ENCODE measurements around the gene PRG3. TPM values are rescaled to one million over a fixed set of nuclear protein-coding genes. Genes with fewer than 3 reads are reported as not detected.

The PRG3 gene
- total and polyA plus RNA-seq, 9 of the 15 experiments (the other 6 are each of a cell fraction or from before 2014, with no cell fraction given) = 0.18 to 0.55 (median 0.38) TPM; not detected in 6

DNA sequence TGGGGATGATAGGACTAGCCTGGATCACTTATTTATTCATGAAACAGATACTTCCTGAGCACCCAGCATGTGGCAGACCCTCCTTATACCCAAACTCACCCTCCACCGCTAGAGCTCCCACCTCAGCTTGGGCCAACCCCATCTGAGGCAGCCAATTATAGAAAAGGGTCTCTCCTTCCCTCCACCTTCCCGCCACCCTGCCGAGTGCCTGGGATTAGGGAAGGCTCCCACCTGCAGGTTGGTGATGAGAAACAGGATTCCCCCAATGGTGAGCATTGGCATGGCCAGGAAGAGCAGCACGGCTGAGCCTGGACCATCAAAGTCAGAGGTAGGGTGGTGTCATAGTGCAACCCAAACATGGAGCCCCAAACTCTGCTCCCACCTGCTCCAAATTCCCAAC, 40.1 kb upstream of the PRG3 start:
- POLR2A ChIA-PET = interaction anchor here (0.6 to 1.4 kb wide), 5 partner anchors 50 to 1323 kb away, joined by 3 to 4 read pairs (median 3); partner anchors contain the start of gene SLC43A1
- in situ Hi-C loops (cut with MboI) = no loop called here
- FAIRE-seq (no peak), DNase-seq (ENCODE audit: extremely low read depth in 1 of 4, low spot score in 3 of 4) (no peak), ATAC-seq (no peak)
- CTCF ChIA-PET (ENCODE audit: low intra/inter-chr PET ratio) = no interaction called here
- TF ChIP-seq DMBX1 (CRISPR knock-in tag; IDR thresholded peaks at IDR 0.05; ENCODE audit: borderline replicate concordance) = no peak
- TF ChIP-seq NEUROD1 (IDR thresholded peaks at IDR 0.05; ENCODE audit: borderline replicate concordance, low read depth, low read length, partially characterized antibody) = no peak
- no peak for TF ChIP-seq U2AF1 (optimal IDR thresholded peaks at IDR 0.05; ENCODE audit: low read depth, low read length)
- TF ChIP-seq, protein P1, sequence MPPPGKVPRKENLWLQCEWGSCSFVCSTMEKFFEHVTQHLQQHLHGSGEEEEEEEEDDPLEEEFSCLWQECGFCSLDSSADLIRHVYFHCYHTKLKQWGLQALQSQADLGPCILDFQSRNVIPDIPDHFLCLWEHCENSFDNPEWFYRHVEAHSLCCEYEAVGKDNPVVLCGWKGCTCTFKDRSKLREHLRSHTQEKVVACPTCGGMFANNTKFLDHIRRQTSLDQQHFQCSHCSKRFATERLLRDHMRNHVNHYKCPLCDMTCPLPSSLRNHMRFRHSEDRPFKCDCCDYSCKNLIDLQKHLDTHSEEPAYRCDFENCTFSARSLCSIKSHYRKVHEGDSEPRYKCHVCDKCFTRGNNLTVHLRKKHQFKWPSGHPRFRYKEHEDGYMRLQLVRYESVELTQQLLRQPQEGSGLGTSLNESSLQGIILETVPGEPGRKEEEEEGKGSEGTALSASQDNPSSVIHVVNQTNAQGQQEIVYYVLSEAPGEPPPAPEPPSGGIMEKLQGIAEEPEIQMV (tag; conservative IDR thresholded peaks at IDR 0.05; ENCODE audit: low read depth) = no peak
- no peak for TF ChIP-seq HDAC6 (IDR thresholded peaks at IDR 0.05; ENCODE audit: low read depth, low read length)
- TF ChIP-seq POLR2A (conservative IDR thresholded peaks at IDR 0.05) = peak; percentile 31; the same call in 1 of the 2 replicates
- TF ChIP-seq ETV5 (CRISPR knock-in tag; IDR thresholded peaks at IDR 0.05; ENCODE audit: low read depth) = 0 out of 2 replicates have a peak, but pooled peaks have one; percentile 61
- peak; percentile 55 for TF ChIP-seq RBFOX2 (IDR thresholded peaks at IDR 0.05; ENCODE audit: low read depth, low read length)
- Histone ChIP-seq H3K27ac (ENCODE audit: extremely low read depth, low read depth, low read length) (no peak overlapping the region; the same call in 2 of the 3 replicates), H3K79me2 (ENCODE audit: control insufficient read depth, insufficient read depth, low read length) (peaks cover 97% of the 10 kb centered on the region), H3K9me1 (ENCODE audit: control insufficient read depth, insufficient read depth, low read length) (peaks cover 7% of the 10 kb centered on the region), H3K9ac (ENCODE audit: insufficient read depth in 1 of 2, low read depth in 2 of 2, low read length in 2 of 2) (no peak overlapping the region), H3K4me3 (no peak overlapping the region), H3K36me3 (ENCODE audit: control insufficient read depth, insufficient read depth, low read length) (peaks cover 96% of the 10 kb centered on the region), H3K4me1 (replicated peaks in 1 of 2; ENCODE audit: control insufficient read depth in 2 of 2, insufficient read depth in 2 of 2, low read length in 2 of 2) (peaks cover 25 to 27% of the 10 kb centered on the region in 2 experiments; a peak in 4 of 5 replicates), H2AFZ (ENCODE audit: low read depth, low read length) (no peak overlapping the region), H3K27me3 (ENCODE audit: control insufficient read depth in 2 of 2, insufficient read depth in 2 of 2, low read length in 2 of 2) (no peaks in the 10 kb centered on the region), H4K20me1 (replicated peaks; ENCODE audit: control insufficient read depth, insufficient read depth, low read length) (peaks cover 20% of the 10 kb centered on the region), H3K9me3 (replicated peaks; ENCODE audit: control insufficient read depth, insufficient read depth, low read depth, low read length) (no peaks in the 10 kb centered on the region), H3K4me2 (ENCODE audit: insufficient read depth, low read length) (no peak overlapping the region)
- no TSS peak for BruUV-seq (replicated peaks)
- intact Hi-C loops (cut with micrococcal nuclease) = no loop called here
- 91% methylated on average over 4 of the region's 4 CpGs for WGBS (ENCODE audit: insufficient coverage, low coverage, missing lambda C conversion rate)

Data from K562 (cell line).